Activated naive CD4-positive, alpha-beta T cell treated with anti-CD3 and anti-CD28 coated beads, Interleukin-2, amount 50 U/mL, for 24 hours (primary cell): ENCODE measurements around the gene BRSK1.
A peak's percentile ranks its signal among the peaks of the same experiment; 100 is the strongest.

ENCODE experiments used
- H3K27ac Mint-ChIP-seq: one replicate; pipeline ENCODE4 v1.8.0; 2021; ENCODE audit warnings: mild to moderate bottlenecking, mixed read lengths
- H3K27me3 Mint-ChIP-seq: one replicate; pipeline ENCODE4 v1.8.0; 2021; ENCODE audit warnings: mixed read lengths
- H3K36me3 Mint-ChIP-seq: one replicate; pipeline ENCODE4 v1.8.0; 2021; ENCODE audit warnings: mixed read lengths
- H3K4me1 Mint-ChIP-seq: one replicate; pipeline ENCODE4 v1.8.0; 2021; ENCODE audit warnings: mixed read lengths
- H3K4me3 Mint-ChIP-seq: one replicate; pipeline ENCODE4 v1.8.0; 2021; ENCODE audit warnings: mild to moderate bottlenecking, mixed read lengths
- H3K9me3 Mint-ChIP-seq: one replicate; pipeline ENCODE4 v1.8.0; 2021; ENCODE audit warnings: mixed read lengths

BRSK1 gene

GRCh38 chr19:55261671-55262126, 22.1 kb upstream of the BRSK1 start:
- Mint-ChIP-seq H3K27me3 (no peaks in the 10 kb centered on the region), H3K4me1 (peaks cover 23% of the 10 kb centered on the region), H3K9me3 (no peaks in the 10 kb centered on the region), H3K4me3 (no peak overlapping the region), H3K36me3 (peaks cover 8% of the 10 kb centered on the region), H3K27ac (no peak overlapping the region)

- peak overlapping the region; percentile 79 for H3K27ac Mint-ChIP-seq
- no peaks in the 10 kb centered on the region for H3K27me3 Mint-ChIP-seq
- no peaks in the 10 kb centered on the region for H3K9me3 Mint-ChIP-seq
- H3K4me3 Mint-ChIP-seq: no peak overlapping the region
- H3K36me3 Mint-ChIP-seq: peaks cover 8% of the 10 kb centered on the region
- peaks cover 17% of the 10 kb centered on the region for H3K4me1 Mint-ChIP-seq
Observed at GRCh38 chr19:55262359-55262758, 21.4 kb upstream of the BRSK1 start.

GRCh38 chr19:55264531-55264930, 19.3 kb upstream of the BRSK1 start:
- Mint-ChIP-seq H3K4me1 (peaks cover 12% of the 10 kb centered on the region), H3K4me3 (no peak overlapping the region), H3K27ac (no peak overlapping the region), H3K27me3 (no peaks in the 10 kb centered on the region), H3K9me3 (no peaks in the 10 kb centered on the region), H3K36me3 (peaks cover 13% of the 10 kb centered on the region)

GRCh38 chr19:55265173-55265572, 18.6 kb upstream of the BRSK1 start:
- no peaks in the 10 kb centered on the region for H3K27me3 Mint-ChIP-seq
- peaks cover 10% of the 10 kb centered on the region for H3K4me1 Mint-ChIP-seq
- H3K36me3 Mint-ChIP-seq: peaks cover 13% of the 10 kb centered on the region
- no peak overlapping the region for H3K4me3 Mint-ChIP-seq
- no peak overlapping the region for H3K27ac Mint-ChIP-seq
- no peaks in the 10 kb centered on the region for H3K9me3 Mint-ChIP-seq

- no peaks in the 10 kb centered on the region for H3K27me3 Mint-ChIP-seq
- no peaks in the 10 kb centered on the region for H3K9me3 Mint-ChIP-seq
- peaks cover 16% of the 10 kb centered on the region for H3K36me3 Mint-ChIP-seq
- no peak overlapping the region for H3K4me3 Mint-ChIP-seq
- H3K4me1 Mint-ChIP-seq: peaks cover 5% of the 10 kb centered on the region
- H3K27ac Mint-ChIP-seq: no peak overlapping the region
Observed at GRCh38 chr19:55265723-55266386, 17.9 kb upstream of the BRSK1 start.

- H3K27me3 Mint-ChIP-seq: no peaks in the 10 kb centered on the region
- peaks cover 5% of the 10 kb centered on the region for H3K4me1 Mint-ChIP-seq
- H3K27ac Mint-ChIP-seq: no peak overlapping the region
- peaks cover 16% of the 10 kb centered on the region for H3K36me3 Mint-ChIP-seq
- H3K4me3 Mint-ChIP-seq: no peak overlapping the region
- H3K9me3 Mint-ChIP-seq: no peaks in the 10 kb centered on the region
Observed at GRCh38 chr19:55266404-55266803, 17.4 kb upstream of the BRSK1 start.

GRCh38 chr19:55266840-55267239, 17.0 kb upstream of the BRSK1 start:
- Mint-ChIP-seq H3K27me3 (no peaks in the 10 kb centered on the region), H3K9me3 (no peaks in the 10 kb centered on the region), H3K36me3 (peaks cover 18% of the 10 kb centered on the region), H3K4me1 (peaks cover 5% of the 10 kb centered on the region), H3K27ac (no peak overlapping the region), H3K4me3 (no peak overlapping the region)

GRCh38 chr19:55269299-55269698, 14.5 kb upstream of the BRSK1 start:
- peaks cover 8% of the 10 kb centered on the region for H3K4me1 Mint-ChIP-seq
- H3K4me3 Mint-ChIP-seq: no peak overlapping the region

GRCh38 chr19:55270172-55270942, 13.4 kb upstream of the BRSK1 start:
- no peak overlapping the region for H3K4me3 Mint-ChIP-seq
- H3K27me3 Mint-ChIP-seq: no peaks in the 10 kb centered on the region
- H3K27ac Mint-ChIP-seq: no peak overlapping the region
- H3K4me1 Mint-ChIP-seq: peaks cover 8% of the 10 kb centered on the region
- no peaks in the 10 kb centered on the region for H3K9me3 Mint-ChIP-seq
- peaks cover 25% of the 10 kb centered on the region for H3K36me3 Mint-ChIP-seq

More at GRCh38 chr19:55269299-55269698, 14.5 kb upstream of the BRSK1 start:
- H3K9me3 Mint-ChIP-seq: no peaks in the 10 kb centered on the region
- peaks cover 25% of the 10 kb centered on the region for H3K36me3 Mint-ChIP-seq
- H3K27me3 Mint-ChIP-seq: no peaks in the 10 kb centered on the region
- H3K27ac Mint-ChIP-seq: peak overlapping the region; percentile 24

GRCh38 chr19:55272142-55272541, 11.7 kb upstream of the BRSK1 start:
- Mint-ChIP-seq H3K4me3 (no peak overlapping the region), H3K27ac (no peak overlapping the region), H3K4me1 (peaks cover 3% of the 10 kb centered on the region), H3K9me3 (no peaks in the 10 kb centered on the region), H3K36me3 (peaks cover 26% of the 10 kb centered on the region), H3K27me3 (no peaks in the 10 kb centered on the region)

GRCh38 chr19:55273978-55274707, 9.7 kb upstream of the BRSK1 start:
- Mint-ChIP-seq H3K27me3 (no peaks in the 10 kb centered on the region), H3K4me1 (peaks cover 5% of the 10 kb centered on the region), H3K9me3 (no peaks in the 10 kb centered on the region), H3K36me3 (peaks cover 26% of the 10 kb centered on the region), H3K27ac (no peak overlapping the region), H3K4me3 (no peak overlapping the region)

- Mint-ChIP-seq H3K4me1 (peaks cover 13% of the 10 kb centered on the region), H3K27me3 (no peaks in the 10 kb centered on the region), H3K36me3 (peaks cover 24% of the 10 kb centered on the region), H3K4me3 (peak overlapping the region; percentile 44), H3K27ac (peak overlapping the region; percentile 17), H3K9me3 (no peaks in the 10 kb centered on the region)
Observed at GRCh38 chr19:55275851-55276719, 7.7 kb upstream of the BRSK1 start.

GRCh38 chr19:55276720-55277430, 6.9 kb upstream of the BRSK1 start:
- Mint-ChIP-seq H3K36me3 (peaks cover 22% of the 10 kb centered on the region), H3K4me3 (peak overlapping the region; percentile 44), H3K9me3 (no peaks in the 10 kb centered on the region), H3K27me3 (no peaks in the 10 kb centered on the region), H3K4me1 (peaks cover 13% of the 10 kb centered on the region), H3K27ac (peak overlapping the region; percentile 59)

- H3K4me1 Mint-ChIP-seq: peaks cover 11% of the 10 kb centered on the region
Observed at GRCh38 chr19:55277494-55277893, 6.3 kb upstream of the BRSK1 start.

More at GRCh38 chr19:55277494-55277893, 6.3 kb upstream of the BRSK1 start:
- Mint-ChIP-seq H3K27me3 (no peaks in the 10 kb centered on the region), H3K27ac (peak overlapping the region; percentile 59), H3K36me3 (peaks cover 16% of the 10 kb centered on the region), H3K4me3 (peak overlapping the region; percentile 39), H3K9me3 (no peaks in the 10 kb centered on the region)
